NCI-H1048 (cell line): Measurements from ENCODE around the gene CCDC63.
"Not testable (repeated sequence)": the region's sequence is repeated elsewhere in the genome, so short reads cannot be mapped to it uniquely, and the experiment has no call there.

Experiments used
- DNase-seq: peaks from one replicate; lab custom pipeline; 2025; lab: John Stamatoyannopoulos, UW

The CCDC63 gene

DNA sequence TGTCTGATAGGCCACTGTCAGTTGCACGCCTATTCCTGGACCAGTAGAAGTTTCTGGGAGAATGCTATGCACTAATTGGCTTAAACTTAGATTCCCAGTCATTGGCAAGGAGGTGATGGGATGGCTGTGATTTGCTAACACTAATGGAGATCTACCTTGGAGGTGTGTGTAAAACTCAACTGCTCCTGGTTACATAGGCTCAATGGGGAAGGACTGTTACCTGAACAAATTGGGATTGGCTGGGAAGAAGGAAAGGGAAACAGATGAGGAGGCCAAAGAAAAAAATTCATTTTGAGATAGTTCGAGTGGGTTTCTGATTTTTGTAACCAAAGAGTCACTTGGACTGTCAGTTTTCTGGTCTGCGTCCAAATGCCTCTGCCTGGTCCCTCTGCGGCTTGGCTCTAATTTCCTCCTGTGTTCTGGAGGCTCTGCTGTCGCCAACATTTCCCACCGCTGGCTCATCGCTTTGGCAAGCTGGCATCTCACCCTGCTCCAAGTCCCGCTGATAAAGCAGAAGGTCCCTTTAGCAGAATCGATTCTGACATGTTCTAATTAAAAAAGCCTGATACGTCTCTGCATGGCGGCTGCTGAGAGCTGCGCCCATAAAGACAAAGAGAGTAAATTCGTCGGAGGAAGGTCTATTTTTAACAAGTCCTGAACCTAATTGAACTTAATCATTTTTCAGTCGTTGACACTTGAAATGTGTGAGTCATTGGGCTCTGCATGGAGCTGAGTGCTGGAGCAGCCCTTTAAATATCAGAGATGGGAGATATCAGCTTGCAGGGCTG is 2.0 kb upstream of the CCDC63 start:
- DNase-seq: no peak

- DNase-seq: no peak
Observed at GRCh38 chr12:110845339-110845682, 1.5 kb upstream of the CCDC63 start.

DNA sequence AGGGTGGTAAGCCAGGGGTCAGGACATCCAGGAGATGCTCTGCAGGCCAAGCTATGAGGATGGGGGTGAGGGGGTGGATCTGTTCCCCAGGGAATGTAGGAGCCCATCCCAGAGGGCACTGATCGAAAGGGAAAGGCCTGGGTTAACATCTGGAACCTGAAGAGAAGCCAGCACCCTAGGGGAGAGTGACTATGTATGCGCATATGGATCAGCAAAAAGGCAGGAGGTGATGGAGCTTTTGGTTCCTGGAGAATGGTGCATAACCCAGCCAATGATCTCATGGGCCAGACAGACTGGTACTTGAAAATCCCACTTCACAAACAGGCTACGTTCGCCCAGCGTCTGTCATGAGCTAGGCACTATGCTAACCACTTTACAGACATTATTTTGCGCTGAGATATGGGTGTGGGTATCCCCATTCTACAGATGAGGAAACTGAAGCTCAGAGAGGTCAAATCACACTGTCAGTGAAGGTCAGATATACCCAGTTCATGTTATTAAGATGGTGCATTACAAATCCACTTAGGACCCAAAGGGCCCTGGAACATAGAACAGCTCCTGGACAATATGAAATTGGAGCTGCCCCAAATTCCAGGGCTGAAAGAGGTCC is 1.6 kb downstream of the CCDC63 start:
- no peak for DNase-seq

- DNase-seq: no peak
Observed at GRCh38 chr12:110849221-110849620, 2.4 kb downstream of the CCDC63 start.

DNA sequence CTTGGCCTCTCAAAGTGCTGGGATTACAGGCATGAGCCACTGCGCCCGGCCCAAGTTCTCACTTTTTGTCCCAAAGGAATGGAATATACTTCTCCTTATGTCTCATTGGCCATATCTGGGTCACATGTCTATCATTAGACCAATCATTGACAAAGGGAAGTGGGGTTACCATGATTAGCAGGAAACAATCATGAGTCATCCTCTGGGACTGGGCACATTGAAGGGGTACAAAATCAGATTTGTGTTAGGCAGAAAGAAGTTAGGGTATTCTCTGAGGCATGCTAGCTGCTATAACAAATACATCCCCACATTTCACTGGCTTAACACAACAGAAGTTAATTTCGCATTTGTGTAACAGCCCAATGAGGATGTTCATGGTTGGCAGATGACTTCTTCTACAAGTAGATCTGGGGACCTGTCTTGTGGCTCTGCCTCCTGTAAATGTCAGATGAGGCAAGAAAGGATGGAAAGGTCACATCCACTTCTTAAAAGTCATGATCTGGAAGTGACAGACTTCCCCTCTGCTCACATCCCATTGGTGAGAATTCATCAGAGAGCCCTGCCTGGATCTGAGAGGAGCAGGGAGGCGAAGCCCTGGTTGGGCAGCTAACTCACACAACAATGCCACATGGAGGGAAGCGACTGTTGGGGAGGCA is 3.1 kb downstream of the CCDC63 start:
- DNase-seq: no peak

- no peak for DNase-seq
Observed at GRCh38 chr12:110850762-110851161, 4.0 kb downstream of the CCDC63 start.

DNA sequence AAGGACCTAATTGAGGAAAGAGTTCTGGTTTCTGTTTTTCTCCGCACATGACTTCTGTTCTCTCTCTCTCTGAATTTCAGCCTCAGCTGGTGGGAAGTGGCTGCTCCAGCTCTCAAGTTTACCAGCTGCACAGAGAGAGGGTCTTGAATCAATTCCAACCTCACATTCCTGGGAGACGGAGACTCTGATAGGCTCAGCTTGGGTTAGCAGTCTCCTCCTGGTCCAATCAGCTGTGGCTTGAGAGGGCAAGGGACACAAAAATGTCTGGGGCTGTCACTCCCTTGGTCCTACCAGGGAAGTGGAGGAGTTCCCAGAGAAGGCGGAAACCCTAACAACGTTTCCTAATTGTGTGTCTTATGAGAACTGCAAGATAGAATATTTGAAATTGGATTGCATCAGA is 7.0 kb downstream of the CCDC63 start:
- DNase-seq: no peak

DNA sequence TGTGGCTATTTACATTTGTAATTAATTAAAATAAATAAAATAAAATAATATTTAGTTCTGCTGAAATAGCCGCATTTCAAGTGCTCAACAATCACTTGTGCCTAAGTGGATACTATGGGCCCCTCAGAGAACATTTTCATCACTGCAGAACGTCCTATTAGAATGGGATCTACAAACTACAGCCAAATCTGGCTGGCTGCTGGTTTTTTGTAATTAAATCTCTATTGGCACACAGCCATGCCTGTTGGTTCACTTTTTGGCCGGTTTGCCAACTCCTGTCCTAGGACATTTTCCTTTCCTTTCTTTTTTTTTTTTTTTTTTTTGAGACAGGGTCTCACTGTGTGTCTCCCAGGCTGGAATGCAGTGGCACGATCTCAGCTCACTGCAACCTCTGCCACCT is 9.8 kb downstream of the CCDC63 start:
- DNase-seq: no peak

GRCh38 chr12:110857528-110857927 is 10.7 kb downstream of the CCDC63 start:
- no peak for DNase-seq

GRCh38 chr12:110857954-110858353 is 11.2 kb downstream of the CCDC63 start:
- DNase-seq: not testable (repeated sequence)

DNA sequence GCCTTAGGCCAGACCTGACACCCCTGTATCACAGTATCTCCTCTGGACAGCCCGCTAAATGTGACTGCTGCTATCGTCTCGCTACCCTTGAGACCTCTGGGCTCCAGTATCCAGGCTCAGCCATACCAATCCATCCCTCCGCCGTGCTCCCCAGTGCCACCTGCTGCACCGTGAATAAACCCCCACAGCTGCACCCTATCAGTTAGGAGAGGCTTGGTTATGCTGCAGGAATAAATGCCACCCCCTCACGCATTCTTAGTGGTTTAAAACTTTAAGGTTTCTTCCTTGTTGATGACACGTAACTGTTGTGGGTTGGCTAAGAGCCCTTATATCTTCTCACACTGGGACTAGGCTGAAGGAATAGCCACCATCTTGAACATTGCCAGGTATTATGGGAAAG is 12.1 kb downstream of the CCDC63 start:
- no peak for DNase-seq

DNA sequence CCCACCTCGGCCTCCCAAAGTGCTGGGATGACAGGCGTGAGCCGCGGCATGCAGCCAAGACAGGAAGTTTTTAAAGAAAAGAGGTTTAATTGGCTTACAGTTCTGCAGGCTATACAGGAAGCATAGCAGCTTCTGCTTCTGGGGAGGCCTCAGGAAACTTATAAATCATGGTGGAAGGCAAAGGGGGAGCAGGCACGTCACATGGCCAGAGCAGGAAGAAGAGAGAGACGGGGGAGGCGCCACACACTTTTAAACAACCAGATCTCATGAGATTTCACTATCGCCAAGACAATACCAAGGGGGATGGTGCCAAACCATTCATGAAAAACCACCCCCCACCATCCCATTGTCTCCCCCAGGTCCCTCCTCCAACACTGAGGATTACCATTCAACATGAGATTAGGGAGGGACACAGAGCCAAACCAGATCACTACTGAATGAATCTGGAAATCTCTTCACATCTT is 14.1 kb downstream of the CCDC63 start:
- no peak for DNase-seq

- no peak for DNase-seq
Observed at GRCh38 chr12:110861729-110862128, 14.9 kb downstream of the CCDC63 start.

- DNase-seq: no peak
Observed at GRCh38 chr12:110862329-110862728, 15.5 kb downstream of the CCDC63 start.

DNA sequence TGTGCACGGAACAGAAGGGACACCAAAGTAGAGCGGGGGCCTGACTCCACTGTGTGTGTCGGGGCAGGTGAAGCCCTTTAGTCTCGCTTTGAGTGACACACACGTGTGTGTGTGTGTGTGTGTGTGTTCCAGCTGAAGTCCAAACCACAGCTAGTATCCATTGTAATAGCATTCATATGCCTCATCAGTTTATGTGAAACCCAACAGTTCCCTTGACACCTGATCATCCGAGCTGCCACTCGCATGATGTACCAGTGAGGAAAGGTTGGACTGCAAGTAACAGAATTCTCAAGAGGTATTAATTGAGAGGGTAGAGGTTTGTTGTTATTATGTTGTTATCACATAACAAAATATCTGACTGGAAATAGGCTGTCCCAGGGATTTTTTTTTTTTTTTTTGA is 16.4 kb downstream of the CCDC63 start:
- DNase-seq: no peak

DNA sequence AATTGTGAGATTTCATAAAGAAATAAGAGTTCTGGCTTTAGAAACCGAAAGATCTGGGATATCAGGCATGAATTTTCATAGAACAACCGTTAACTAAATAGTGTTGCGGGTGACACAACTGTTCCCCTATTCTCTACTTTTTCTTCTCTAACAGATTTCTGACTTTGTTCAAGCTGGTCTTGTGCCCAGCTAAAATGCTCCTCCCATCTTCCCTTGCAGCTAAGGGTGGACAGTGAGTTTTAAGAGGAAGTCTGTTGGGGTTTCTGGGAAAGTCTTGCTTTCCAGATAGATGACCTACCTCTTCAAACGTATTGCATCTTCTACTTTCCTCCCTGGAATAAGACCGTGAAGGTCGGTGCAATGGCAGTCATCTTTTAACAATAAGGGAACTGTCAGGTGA is 18.7 kb downstream of the CCDC63 start:
- no peak for DNase-seq

DNA sequence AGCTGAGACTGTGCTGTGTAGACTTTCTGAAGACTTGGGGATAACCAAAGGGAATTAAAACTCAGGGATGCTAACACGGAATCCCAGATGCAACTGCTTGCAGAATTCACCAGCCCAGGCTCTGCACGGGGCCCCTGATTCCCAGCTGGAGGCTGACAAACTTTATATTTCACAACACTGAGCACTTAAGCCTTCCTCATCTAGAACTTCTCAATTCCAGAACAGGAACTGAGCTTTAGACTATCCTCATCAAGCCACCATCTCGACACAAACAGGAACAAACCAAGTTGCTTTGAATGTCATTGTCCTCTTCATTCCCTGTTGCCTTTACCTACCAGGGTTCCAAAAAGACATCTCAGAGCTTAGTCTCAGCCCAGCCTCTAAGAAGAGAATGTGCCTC is 22.2 kb downstream of the CCDC63 start:
- no peak for DNase-seq

DNA sequence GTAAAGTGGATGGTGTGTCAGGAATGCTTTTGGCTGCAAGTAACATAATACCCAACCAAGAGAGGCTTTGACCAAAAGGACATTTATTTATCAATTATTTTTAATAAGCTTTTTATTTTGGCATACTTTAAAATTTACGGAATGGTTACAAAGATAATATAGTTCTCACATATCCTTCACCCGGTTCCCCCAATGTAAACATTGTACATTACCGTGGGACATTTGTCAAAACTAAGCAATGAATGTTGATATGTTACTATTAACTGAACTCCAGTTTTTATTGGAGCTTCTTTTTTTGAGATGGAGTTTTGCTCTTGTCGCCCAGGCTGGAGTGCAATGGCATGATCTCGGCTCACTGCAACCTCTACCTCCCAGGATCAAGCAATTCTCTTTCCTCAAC is 23.0 kb downstream of the CCDC63 start:
- no peak for DNase-seq

DNA sequence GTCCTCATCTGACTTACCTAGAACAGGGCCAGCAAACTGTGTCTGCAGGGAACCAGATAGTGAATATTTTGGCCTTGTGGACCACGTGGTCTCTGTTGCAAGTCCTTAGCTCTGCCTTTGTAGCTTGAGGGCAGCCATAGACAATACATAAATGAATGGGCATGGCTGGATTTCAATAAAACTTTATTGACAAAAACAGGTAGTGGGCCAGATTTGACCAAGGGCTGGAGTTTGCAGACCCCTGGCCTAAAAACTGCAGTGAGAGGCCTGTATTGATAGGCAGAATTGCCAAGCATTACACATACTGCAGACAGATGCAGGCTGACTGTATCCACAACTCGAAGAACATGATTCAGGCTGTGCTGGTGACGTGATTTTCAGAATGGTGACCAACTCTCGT is 25.3 kb downstream of the CCDC63 start:
- no peak for DNase-seq

DNA sequence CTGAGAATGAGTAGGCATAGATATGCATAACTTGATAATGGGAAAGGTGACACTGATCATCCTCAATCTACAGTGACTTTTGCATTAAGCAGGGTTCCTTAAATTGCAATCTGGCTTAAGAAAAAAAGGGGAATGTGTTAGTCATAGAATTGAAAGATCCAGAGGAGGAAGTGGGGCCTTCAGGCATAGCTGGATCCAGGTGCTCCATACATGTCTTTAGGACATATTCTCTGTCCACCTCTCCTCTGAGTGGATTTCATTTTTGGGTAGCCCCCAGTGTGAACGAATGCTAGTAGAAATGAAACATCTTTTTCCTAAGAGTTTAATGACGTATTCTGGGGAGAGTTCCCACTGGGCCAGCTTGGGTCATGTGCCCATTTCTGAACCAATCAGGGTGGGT is 27.6 kb downstream of the CCDC63 start:
- no peak for DNase-seq

DNA sequence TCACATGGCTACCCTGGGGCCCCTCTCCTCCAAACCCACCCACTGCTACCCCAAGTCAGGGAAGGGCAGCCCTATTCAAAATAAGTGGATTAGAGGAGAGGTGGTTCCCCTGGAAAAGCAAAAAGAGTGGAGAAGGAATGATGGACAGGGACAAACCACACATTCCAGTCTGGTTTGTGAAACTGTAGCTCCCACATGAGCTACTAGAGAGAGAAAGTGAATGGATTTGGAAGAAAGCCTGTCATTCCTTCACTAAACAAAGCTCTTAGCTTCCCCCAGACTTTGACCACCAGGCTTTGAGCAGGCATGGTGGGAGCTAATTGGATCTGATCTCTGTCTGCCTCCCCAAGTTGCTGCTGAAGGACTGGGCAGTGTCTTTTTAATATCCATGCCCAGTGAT is 28.0 kb downstream of the CCDC63 start:
- DNase-seq: no peak

GRCh38 chr12:110880651-110881050 is 33.9 kb downstream of the CCDC63 start:
- no peak for DNase-seq

GRCh38 chr12:110883251-110883650 is 36.5 kb downstream of the CCDC63 start:
- DNase-seq: no peak
